GM15510 (cell line): ENCODE measurements around the gene GSTM2.

ENCODE experiments used
- POLR2A ChIP-seq: IDR thresholded peaks from 3 replicates; pipeline ENCODE4 v1.6.1; 2011; ENCODE audit warnings: borderline replicate concordance; ENCODE audit not compliant: insufficient read length; ENCODE audit errors: extremely low read depth

The GSTM2 gene

DNA sequence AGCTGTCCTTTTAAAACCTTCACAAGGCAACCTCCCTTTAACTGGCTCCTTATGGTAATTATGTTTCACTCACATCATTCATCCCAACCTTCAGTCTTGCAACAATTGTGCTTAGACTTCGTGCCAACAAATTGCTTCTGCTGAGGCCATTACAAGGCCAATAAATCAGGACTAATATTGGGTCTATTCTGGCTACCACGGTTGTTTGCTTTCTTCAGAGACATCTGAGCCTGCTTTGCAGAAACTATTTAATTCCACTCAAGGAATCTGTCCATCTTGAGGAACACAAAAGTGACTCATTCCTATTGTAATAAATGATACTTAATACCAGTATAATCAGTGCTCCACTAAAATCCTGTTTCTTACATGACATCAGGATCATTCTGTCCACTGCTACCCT, 14.6 kb upstream of the GSTM2 start:
- TF ChIP-seq POLR2A: no peak

DNA sequence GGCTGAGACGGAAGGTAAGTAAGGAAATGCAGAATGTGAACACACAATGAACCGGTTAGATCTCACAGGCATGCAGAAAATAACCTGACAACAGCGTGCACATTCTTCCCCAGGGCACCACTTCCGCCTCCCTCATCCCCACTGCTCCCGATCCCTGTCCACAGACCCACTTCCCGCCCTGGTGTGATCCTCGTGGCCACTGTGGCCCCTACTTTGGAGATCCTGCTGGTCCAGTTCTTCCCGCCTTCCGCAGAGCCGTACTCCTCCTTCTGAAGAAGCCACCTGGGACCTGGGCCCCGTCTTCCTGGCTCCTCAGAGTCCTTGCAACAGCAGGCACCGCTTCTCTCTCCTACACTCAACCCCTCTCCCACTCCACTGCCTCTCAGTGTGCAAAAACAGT, 13.3 kb upstream of the GSTM2 start:
- TF ChIP-seq POLR2A: no peak

DNA sequence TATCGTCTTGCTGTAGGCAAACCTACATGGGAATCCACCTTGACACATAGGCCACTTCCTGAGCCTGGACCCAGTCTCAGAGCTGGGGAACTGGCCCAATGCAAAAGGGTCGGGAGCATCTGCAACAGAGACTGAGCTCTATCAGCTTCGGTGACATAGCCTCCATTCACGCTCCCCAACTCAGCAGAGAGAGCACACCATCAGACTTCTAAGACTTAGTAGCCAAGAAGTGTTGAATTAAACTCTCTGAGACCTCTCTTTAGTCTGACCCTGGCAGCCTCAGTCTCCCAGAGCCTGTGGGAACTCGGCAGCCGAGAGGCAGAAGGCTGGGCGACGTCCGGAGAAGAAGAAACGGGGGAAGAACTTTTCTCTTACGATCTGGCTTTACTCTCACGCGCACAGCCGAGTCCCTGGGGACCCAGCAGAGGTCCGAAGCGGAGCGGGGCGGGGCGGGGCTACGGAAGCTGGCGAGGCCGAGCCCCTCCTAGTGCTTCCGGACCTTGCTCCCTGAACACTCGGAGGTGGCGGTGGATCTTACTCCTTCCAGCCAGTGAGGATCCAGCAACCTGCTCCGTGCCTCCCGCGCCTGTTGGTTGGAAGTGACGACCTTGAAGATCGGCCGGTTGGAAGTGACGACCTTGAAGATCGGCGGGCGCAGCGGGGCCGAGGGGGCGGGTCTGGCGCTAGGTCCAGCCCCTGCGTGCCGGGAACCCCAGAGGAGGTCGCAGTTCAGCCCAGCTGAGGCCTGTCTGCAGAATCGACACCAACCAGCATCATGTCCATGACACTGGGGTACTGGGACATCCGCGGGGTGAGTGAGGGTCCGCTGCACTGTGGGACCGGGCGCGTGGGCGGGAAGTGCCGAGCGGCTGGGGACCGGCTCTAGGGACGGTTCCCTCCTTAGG, 12.0 kb upstream of the GSTM2 start, which contains the start of gene GSTM4:
Gene GSTM4 (plus strand): TSS at position 485 of the 905 bp plus-strand sequence. CDS start 291 bp downstream, at position 776.
- peak; percentile 48 for TF ChIP-seq POLR2A

GRCh38 chr1:109657395-109657794, 10.5 kb upstream of the GSTM2 start:
- TF ChIP-seq POLR2A: no peak

GRCh38 chr1:109657970-109658369, 9.9 kb upstream of the GSTM2 start:
- TF ChIP-seq POLR2A: no peak

- no peak for TF ChIP-seq POLR2A
Observed at GRCh38 chr1:109658533-109659042, 9.3 kb upstream of the GSTM2 start.

DNA sequence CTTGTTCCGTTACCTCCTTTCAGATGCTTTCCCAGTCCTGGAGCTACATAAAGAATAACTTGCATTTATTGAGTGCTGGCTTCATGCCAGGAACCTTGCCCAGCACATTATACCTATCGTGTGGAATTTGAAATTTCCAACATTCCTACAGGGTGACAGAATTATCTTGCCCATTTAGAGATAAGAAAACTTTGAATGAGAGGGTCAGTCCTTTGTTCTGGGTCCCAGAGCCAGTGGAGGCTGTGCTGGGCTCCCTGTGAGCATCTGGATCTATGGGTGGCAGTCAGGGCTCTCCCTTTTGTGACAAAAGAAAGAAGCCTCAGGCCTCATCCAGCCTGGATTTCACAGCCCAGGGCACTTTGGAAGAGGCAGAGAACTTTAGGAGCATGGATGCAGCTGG, 8.7 kb upstream of the GSTM2 start:
- no peak for TF ChIP-seq POLR2A

GRCh38 chr1:109659997-109660690, 7.7 kb upstream of the GSTM2 start:
- TF ChIP-seq POLR2A: no peak

- no peak for TF ChIP-seq POLR2A
Observed at GRCh38 chr1:109661391-109661790, 6.5 kb upstream of the GSTM2 start.

- TF ChIP-seq POLR2A: no peak
Observed at GRCh38 chr1:109664671-109665070, 3.2 kb upstream of the GSTM2 start.

DNA sequence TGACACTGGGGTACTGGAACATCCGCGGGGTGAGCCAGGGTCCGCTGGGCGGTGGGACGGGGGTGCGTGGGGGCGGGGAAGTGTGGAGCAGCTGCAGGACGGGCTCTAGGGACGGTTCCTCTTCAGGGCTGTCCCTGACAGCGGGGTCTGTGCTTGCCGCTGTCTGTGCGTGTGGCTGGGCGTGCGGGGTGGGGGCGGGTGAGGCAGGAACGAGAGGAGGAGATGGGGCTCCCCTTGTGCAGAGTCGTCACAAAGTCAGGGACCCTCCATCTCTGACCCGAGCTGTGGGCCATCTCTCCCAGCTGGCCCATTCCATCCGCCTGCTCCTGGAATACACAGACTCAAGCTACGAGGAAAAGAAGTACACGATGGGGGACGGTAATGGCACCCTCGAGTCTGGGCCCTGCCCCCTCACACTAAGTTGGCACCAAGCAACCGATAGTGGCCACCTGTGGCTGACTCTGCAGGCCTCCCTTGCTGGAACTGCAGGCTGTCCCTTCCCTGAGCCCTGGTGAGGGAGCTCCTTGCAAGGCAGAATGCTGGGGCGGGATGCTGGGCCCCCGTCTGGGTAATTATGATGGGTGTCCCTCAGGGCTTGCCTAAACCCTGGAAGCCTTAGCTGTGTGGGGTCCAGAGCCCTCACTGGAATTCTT, 392 bp downstream of the GSTM2 start:
- no peak for TF ChIP-seq POLR2A

DNA sequence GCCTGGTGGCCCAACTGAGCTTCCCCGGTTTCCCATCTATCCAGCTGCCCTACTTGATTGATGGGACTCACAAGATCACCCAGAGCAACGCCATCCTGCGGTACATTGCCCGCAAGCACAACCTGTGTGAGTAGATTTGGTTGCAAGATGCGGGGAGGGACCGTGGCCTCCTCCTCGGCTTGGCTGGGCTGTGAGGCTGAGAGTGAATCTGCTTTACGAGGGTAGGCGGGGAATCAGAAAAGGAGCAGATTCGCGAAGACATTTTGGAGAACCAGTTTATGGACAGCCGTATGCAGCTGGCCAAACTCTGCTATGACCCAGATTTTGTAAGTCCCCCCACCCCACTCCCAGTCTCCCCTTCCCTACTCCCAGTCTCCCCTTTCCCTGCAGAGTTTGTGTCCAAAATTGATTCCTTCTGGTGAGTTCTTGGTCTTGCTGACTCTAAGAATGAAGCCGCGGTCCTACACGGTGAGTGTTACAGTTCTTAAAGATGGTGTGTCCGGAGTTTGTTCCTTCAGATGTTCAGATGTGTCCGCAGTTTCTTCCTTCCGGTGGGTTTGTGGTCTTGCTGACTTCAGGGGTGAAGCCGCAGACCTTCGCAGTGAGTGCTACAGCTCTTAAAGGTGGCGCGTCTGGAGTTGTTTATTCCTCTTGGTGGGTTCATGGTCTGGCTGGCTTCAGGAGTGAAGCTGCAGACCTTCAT, 1.5 kb downstream of the GSTM2 start:
- TF ChIP-seq POLR2A: no peak

GRCh38 chr1:109671067-109671466, 3.2 kb downstream of the GSTM2 start:
- no peak for TF ChIP-seq POLR2A

DNA sequence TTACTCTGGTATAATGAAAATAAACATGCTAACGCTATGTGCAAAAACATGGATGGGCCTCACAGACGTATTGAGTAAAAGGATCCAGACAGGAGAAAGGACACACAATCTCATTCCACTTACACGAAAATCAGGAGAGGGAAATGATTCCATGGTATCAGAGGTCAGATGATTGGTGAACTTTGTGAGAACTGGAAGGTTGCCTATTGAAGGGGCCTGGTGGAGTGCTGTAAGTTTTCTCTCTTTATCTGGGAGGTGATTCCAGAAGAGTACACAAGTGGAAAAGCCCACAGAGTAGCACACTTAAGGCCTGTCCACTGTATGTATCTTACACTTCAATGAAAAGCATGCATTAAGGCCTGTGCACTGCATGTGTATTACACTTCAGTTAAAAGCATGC, 9.6 kb downstream of the GSTM2 start:
- no peak for TF ChIP-seq POLR2A
